ENCODE measurements around the gene FBXO45. TPM values are rescaled to one million over a fixed set of nuclear protein-coding genes. Genes with fewer than 3 reads are reported as not detected.

Gene FBXO45, protein sequence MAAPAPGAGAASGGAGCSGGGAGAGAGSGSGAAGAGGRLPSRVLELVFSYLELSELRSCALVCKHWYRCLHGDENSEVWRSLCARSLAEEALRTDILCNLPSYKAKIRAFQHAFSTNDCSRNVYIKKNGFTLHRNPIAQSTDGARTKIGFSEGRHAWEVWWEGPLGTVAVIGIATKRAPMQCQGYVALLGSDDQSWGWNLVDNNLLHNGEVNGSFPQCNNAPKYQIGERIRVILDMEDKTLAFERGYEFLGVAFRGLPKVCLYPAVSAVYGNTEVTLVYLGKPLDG
- 10 to 100 TPM in 1 of 2 donors, 1 to 10 TPM in 1; 6.2 to 11.7 TPM for total RNA-seq

DNA sequence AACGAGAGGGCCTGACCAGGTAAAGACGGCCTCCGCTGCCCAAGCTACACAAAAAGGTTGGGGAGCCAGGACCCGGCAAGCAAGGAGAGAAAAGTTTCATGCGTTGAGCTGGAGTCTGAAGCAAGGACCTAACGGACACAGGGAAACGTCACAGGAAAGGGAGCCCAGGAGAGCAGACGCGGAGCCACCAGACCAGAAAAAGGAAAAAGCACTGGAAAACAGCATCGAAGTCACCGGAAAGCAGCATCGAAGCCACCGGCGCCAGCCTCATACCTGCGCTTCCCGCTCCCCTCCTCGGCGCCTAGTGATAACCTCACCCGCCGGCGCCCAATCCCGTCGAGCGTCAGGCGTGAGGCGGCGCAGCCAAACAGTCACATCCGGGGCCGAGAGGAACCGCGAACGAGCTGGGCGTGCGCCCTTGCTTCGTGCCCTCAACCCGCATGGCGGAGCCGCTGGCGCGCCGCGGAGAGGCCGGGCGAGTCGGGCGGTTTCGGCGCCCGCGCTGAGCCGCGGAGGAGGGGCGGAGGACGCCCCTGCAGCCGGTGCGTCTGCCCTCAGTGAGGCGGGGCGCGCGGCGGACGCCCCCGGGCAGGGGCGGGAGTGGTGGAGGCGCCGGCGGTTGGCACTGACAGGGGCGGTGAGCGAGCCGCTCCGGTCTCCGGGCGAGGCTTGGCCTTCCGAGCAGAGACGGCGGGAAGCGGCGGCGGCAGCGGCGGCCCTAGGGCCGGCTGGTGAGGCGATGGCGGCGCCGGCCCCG is at the start of gene FBXO45, which contains the start of gene WDR53:
FBXO45 (plus strand) TSS at position 415 of the 757 bp plus-strand sequence; CDS start at position 740, 325 bp downstream.
WDR53 (minus strand) TSS at position 309 of the 757 bp plus-strand sequence. CDS start 7,079 bp downstream, outside the sequence.

Small RNAs within 50 kb of the gene (small RNA-seq; reads per million reads assigned to genes)
- 0 reads per million in 2 donors for gene RPS29P3

Other genes with a start within 250 kb of the FBXO45 start
- 1 to 10 TPM in 1 of 2 donors, not detected in 1; 1.7 TPM for gene TM4SF19, start 230.3 kb upstream of the FBXO45 start, total RNA-seq
- 10 to 100 TPM; 11.7 to 20.6 TPM for gene UBXN7, start 136.2 kb upstream of the FBXO45 start, total RNA-seq
- 10 to 100 TPM; 12.4 to 16.0 TPM for gene RNF168, start 64.9 kb upstream of the FBXO45 start, total RNA-seq
- gene SMCO1, start 53.3 kb upstream of the FBXO45 start, total RNA-seq: not detected
- 1 to 10 TPM; 5.2 to 7.3 TPM for gene WDR53, start 106 bp upstream of the FBXO45 start, total RNA-seq
- 10 to 100 TPM; 10.3 to 16.0 TPM for gene NRROS, start 71.0 kb downstream of the FBXO45 start, total RNA-seq
- 1 to 10 TPM; 4.3 to 5.9 TPM for gene CEP19, start 143.6 kb downstream of the FBXO45 start, total RNA-seq
- gene PIGX, start 143.7 kb downstream of the FBXO45 start, total RNA-seq: 10 to 100 TPM; 32.6 to 49.9 TPM
- 10 to 100 TPM; 27.5 to 38.6 TPM for gene PAK2, start 171.2 kb downstream of the FBXO45 start, total RNA-seq

Data from melanocyte of skin (primary cell).